ENCODE data around the gene DEAF1. TPM values are rescaled to one million over a fixed set of nuclear protein-coding genes. Genes with fewer than 3 reads are reported as not detected.

The DEAF1 gene
- total and polyA plus RNA-seq, 2 of the 13 experiments (the other 11 are each of a cell fraction or from before 2014, with no cell fraction given), result 22.3 to 29.6 TPM

DNA sequence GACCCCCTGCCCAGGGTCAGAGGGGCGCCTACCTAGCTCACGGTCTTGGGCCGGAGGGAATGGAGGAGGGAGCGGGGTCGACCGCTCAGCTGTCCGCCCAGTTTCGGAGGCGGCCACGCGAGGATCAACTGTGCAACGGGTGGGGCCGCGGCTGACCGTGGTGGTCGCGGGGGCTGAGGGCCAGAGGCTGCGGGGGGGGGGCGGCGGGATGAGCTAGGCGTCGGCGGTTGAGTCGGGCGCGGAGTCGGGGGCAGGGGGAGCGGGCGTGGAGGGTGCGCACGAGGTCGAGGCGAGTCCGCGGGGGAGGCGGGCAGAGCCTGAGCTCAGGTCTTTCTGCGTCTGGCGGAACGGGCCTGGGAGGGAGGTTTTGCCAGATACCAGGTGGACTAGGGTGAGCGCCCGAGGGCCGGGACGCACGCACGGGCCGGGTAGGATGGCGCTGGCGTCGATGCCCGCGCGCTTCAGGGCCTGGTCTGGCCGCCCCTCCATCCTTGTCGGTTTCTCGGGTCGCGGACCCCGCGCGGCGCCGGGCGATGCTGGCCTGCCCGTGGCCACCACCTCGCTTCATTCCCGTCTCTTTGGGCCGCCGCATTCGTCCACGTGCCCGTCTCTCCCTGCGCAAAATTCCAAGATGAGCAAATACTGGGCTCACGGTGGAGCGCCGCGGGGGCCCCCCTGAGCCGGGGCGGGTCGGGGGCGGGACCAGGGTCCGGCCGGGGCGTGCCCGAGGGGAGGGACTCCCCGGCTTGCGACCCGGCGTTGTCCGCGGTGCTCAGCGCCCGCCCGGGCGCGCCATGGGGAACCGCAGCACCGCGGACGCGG lies 58.3 kb downstream of the DEAF1 start, which contains the start of gene DRD4:
Gene DRD4 (plus strand): TSS at position 759 of the 822 bp plus-strand sequence. CDS start 36 bp downstream, at position 795.
- Histone ChIP-seq H3K9me3 (ENCODE audit: low read length) (no peaks in the 10 kb centered on the region), H3K9ac (ENCODE audit: insufficient read depth, low read depth, low read length) (no peak within 1 kb of the TSS), H3K79me2 (ENCODE audit: insufficient read depth, low read length) (no peaks in the 10 kb centered on the region), H3K4me3 (replicated peaks in 1 of 3; ENCODE audit: insufficient read depth in 1 of 3, low read depth in 2 of 3, low read length in 3 of 3) (no peak within 1 kb of the TSS), H3K4me1 (ENCODE audit: insufficient read depth, low read length) (no peaks in the 10 kb centered on the region), H3K4me2 (ENCODE audit: low read depth, low read length) (no peak within 1 kb of the TSS), H3K27ac (ENCODE audit: extremely low read length, insufficient read depth, low read length) (no peak within 1 kb of the TSS), H3K36me3 (replicated peaks in 1 of 2; ENCODE audit: control insufficient read depth in 1 of 2, insufficient read depth in 2 of 2, low read length in 2 of 2) (peaks cover 0 to 6% of the 10 kb centered on the region in 2 experiments; a peak in 2 of 5 replicates), H2AFZ (ENCODE audit: low read length) (no peak within 1 kb of the TSS), H3K27me3 (ENCODE audit: control insufficient read depth in 1 of 2, insufficient read depth in 2 of 2, low read length in 2 of 2) (no peaks in the 10 kb centered on the region), H4K20me1 (ENCODE audit: insufficient read depth, low read length) (0 out of 2 replicates have a peak, but pooled peaks cover 3% of the 10 kb centered on the region)
- DNase-seq (ENCODE audit: low spot score) (no peak), ATAC-seq (no peak), FAIRE-seq (no peak)
- WGBS (ENCODE audit: low lambda C conversion rate), result 97% methylated on average over 92 of the region's 100 CpGs
- CTCF ChIA-PET (ENCODE audit: low intra/inter-chr PET ratio, low total read pairs), result no interaction called here
- intact Hi-C loops (cut with micrococcal nuclease; ENCODE audit: unreplicated experiment) (no loop called here), in situ Hi-C loops (cut with HindIII; ENCODE audit: extremely low pct_ligation_motif_present, low pct_unique_long_range_greater_than_20kb) (no loop called here)
- TF ChIP-seq ZKSCAN8 (CRISPR knock-in tag; IDR thresholded peaks at IDR 0.05; ENCODE audit: borderline replicate concordance), result no peak
- TF ChIP-seq, protein P1, sequence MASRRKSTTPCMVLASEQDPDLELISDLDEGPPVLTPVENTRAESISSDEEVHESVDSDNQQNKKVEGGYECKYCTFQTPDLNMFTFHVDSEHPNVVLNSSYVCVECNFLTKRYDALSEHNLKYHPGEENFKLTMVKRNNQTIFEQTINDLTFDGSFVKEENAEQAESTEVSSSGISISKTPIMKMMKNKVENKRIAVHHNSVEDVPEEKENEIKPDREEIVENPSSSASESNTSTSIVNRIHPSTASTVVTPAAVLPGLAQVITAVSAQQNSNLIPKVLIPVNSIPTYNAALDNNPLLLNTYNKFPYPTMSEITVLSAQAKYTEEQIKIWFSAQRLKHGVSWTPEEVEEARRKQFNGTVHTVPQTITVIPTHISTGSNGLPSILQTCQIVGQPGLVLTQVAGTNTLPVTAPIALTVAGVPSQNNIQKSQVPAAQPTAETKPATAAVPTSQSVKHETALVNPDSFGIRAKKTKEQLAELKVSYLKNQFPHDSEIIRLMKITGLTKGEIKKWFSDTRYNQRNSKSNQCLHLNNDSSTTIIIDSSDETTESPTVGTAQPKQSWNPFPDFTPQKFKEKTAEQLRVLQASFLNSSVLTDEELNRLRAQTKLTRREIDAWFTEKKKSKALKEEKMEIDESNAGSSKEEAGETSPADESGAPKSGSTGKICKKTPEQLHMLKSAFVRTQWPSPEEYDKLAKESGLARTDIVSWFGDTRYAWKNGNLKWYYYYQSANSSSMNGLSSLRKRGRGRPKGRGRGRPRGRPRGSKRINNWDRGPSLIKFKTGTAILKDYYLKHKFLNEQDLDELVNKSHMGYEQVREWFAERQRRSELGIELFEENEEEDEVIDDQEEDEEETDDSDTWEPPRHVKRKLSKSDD (CRISPR knock-in tag; IDR thresholded peaks at IDR 0.05; ENCODE audit: low read depth), result peak; percentile 29; the same call in 1 of the 2 replicates
- POLR2A ChIA-PET, result no interaction called here
- no TSS peak for BruUV-seq (replicated peaks)

DNA sequence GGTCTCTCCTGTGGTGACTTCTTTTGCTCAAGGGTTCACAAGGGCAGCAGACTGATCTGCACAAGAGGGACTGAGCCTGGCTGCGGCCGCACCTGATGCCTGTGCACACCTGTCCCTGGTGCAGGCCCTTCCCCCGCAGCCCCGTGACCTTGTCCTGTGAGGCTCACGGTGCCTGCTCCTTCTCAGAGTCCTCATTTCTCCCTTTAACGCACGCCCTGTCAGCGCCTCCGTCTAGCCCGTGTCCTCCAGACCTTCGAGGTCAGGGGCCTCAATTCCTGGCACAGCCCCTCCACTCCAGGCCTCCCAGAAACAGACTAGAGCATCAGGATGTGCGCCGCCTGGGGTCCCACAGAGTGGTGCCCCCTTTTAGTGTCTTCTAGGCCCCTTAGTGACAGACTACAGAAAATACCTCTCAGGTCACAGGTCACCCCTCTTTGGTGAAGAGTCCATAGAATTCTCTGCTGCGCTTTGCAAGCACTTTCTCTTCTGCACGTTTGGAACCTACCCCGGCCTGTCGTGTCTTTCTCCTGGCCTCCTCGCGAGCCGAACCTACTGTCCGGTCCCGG lies 59.0 kb downstream of the DEAF1 start:
- no peak overlapping the region for H3K27ac ChIP-seq (ENCODE audit: extremely low read length, insufficient read depth, low read length)
- H3K4me1 ChIP-seq (ENCODE audit: insufficient read depth, low read length), result no peaks in the 10 kb centered on the region
- DNase-seq (ENCODE audit: low spot score), result no peak
- H4K20me1 ChIP-seq (ENCODE audit: insufficient read depth, low read length), result 0 out of 2 replicates have a peak, but pooled peaks cover 3% of the 10 kb centered on the region
- no peaks in the 10 kb centered on the region for H3K79me2 ChIP-seq (ENCODE audit: insufficient read depth, low read length)
- H2AFZ ChIP-seq (ENCODE audit: low read length), result no peak overlapping the region
- H3K4me3 ChIP-seq (replicated peaks in 1 of 3; ENCODE audit: insufficient read depth in 1 of 3, low read depth in 2 of 3, low read length in 3 of 3), result no peak overlapping the region
- no peak overlapping the region for H3K4me2 ChIP-seq (ENCODE audit: low read depth, low read length)
- H3K27me3 ChIP-seq (ENCODE audit: control insufficient read depth in 1 of 2, insufficient read depth in 2 of 2, low read length in 2 of 2), result no peaks in the 10 kb centered on the region
- ChIA-PET POLR2A (no interaction called here), CTCF (ENCODE audit: low intra/inter-chr PET ratio, low total read pairs) (no interaction called here)
- no peak overlapping the region for H3K9ac ChIP-seq (ENCODE audit: insufficient read depth, low read depth, low read length)
- peaks cover 0 to 6% of the 10 kb centered on the region in 2 experiments; a peak in 2 of 5 replicates for H3K36me3 ChIP-seq (replicated peaks in 1 of 2; ENCODE audit: control insufficient read depth in 1 of 2, insufficient read depth in 2 of 2, low read length in 2 of 2)
- no peak for ATAC-seq
- WGBS (ENCODE audit: low lambda C conversion rate), result 86% methylated on average over 20 of the region's 22 CpGs
- no TSS peak for BruUV-seq (replicated peaks)
- no peaks in the 10 kb centered on the region for H3K9me3 ChIP-seq (ENCODE audit: low read length)
- intact Hi-C loops (cut with micrococcal nuclease; ENCODE audit: unreplicated experiment), result no loop called here
- in situ Hi-C loops (cut with HindIII; ENCODE audit: extremely low pct_ligation_motif_present, low pct_unique_long_range_greater_than_20kb), result no loop called here
- no peak for FAIRE-seq
- TF ChIP-seq ZNF20 (CRISPR knock-in tag; IDR thresholded peaks at IDR 0.05) (no peak), KLF16 (CRISPR knock-in tag; IDR thresholded peaks at IDR 0.05) (no peak)
- TF ChIP-seq, protein P2, sequence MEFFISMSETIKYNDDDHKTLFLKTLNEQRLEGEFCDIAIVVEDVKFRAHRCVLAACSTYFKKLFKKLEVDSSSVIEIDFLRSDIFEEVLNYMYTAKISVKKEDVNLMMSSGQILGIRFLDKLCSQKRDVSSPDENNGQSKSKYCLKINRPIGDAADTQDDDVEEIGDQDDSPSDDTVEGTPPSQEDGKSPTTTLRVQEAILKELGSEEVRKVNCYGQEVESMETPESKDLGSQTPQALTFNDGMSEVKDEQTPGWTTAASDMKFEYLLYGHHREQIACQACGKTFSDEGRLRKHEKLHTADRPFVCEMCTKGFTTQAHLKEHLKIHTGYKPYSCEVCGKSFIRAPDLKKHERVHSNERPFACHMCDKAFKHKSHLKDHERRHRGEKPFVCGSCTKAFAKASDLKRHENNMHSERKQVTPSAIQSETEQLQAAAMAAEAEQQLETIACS (CRISPR knock-in tag; IDR thresholded peaks at IDR 0.05), result no peak
- TF ChIP-seq, protein P3, sequence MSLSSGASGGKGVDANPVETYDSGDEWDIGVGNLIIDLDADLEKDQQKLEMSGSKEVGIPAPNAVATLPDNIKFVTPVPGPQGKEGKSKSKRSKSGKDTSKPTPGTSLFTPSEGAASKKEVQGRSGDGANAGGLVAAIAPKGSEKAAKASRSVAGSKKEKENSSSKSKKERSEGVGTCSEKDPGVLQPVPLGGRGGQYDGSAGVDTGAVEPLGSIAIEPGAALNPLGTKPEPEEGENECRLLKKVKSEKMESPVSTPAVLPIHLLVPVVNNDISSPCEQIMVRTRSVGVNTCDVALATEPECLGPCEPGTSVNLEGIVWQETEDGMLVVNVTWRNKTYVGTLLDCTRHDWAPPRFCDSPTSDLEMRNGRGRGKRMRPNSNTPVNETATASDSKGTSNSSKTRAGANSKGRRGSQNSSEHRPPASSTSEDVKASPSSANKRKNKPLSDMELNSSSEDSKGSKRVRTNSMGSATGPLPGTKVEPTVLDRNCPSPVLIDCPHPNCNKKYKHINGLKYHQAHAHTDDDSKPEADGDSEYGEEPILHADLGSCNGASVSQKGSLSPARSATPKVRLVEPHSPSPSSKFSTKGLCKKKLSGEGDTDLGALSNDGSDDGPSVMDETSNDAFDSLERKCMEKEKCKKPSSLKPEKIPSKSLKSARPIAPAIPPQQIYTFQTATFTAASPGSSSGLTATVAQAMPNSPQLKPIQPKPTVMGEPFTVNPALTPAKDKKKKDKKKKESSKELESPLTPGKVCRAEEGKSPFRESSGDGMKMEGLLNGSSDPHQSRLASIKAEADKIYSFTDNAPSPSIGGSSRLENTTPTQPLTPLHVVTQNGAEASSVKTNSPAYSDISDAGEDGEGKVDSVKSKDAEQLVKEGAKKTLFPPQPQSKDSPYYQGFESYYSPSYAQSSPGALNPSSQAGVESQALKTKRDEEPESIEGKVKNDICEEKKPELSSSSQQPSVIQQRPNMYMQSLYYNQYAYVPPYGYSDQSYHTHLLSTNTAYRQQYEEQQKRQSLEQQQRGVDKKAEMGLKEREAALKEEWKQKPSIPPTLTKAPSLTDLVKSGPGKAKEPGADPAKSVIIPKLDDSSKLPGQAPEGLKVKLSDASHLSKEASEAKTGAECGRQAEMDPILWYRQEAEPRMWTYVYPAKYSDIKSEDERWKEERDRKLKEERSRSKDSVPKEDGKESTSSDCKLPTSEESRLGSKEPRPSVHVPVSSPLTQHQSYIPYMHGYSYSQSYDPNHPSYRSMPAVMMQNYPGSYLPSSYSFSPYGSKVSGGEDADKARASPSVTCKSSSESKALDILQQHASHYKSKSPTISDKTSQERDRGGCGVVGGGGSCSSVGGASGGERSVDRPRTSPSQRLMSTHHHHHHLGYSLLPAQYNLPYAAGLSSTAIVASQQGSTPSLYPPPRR (CRISPR knock-in tag; IDR thresholded peaks at IDR 0.05; ENCODE audit: borderline replicate concordance), result no peak
